H1 (cell line): ENCODE data around the gene ELANE. TPM values are rescaled to one million over a fixed set of nuclear protein-coding genes. Genes with fewer than 3 reads are reported as not detected.

ENCODE experiments used
- CTCF ChIA-PET: fragments of 300-600 bp; sonication (Branson Sonifier 250); formaldehyde crosslinking; loops from one replicate; lab custom pipeline; 2021; ENCODE audit not compliant: partially characterized antibody; lab: Charles Lee
- POLR2A ChIA-PET: fragments of 300-600 bp; sonication (Branson Sonifier 250); formaldehyde crosslinking; loops from one replicate; lab custom pipeline; 2021; ENCODE audit warnings: inconsistent platforms; ENCODE audit not compliant: partially characterized antibody; lab: Charles Lee
- DNase-seq, 2 experiments: peaks; one replicate each; pipeline versions ENCODE4 v3.0.0 to v3.0.0-alpha.2; 2010 to 2022; ENCODE audit warnings: low spot score in 2 of 2, low read depth in 1 of 2, mixed read lengths in 1 of 2
- FAIRE-seq: peaks from 2 replicates; lab custom pipeline; 2011; peaks lifted over from hg19 to GRCh38; lab: Jason Lieb, UNC
- H2AFZ ChIP-seq: 2 replicates; pipeline ENCODE4 v1.8.1; 2012; ENCODE audit warnings: low read length, inconsistent platforms
- H2AK5ac ChIP-seq: 2 replicates; pipeline ENCODE4 v1.6.1; 2013; ENCODE audit warnings: low read depth, low read length
- H2BK120ac ChIP-seq: replicated peaks from 2 replicates; pipeline ENCODE3; 2013; ENCODE audit warnings: low read depth, low read length, inconsistent platforms
- H2BK12ac ChIP-seq: 2 replicates; pipeline ENCODE4 v1.6.1; 2013; ENCODE audit warnings: low read depth, low read length
- H2BK15ac ChIP-seq: 2 replicates; pipeline ENCODE4 v1.6.1; 2013; ENCODE audit warnings: low read length
- H2BK20ac ChIP-seq: 2 replicates; pipeline ENCODE4 v1.6.1; 2013; ENCODE audit warnings: low read length
- H2BK5ac ChIP-seq: 2 replicates; pipeline ENCODE4 v1.6.1; 2013; ENCODE audit warnings: low read depth, low read length
- H3K14ac ChIP-seq: 2 replicates; pipeline ENCODE4 v1.6.1; 2013; ENCODE audit warnings: inconsistent platforms; ENCODE audit not compliant: insufficient read length
- H3K18ac ChIP-seq: 2 replicates; pipeline ENCODE4 v1.6.1; 2013; ENCODE audit warnings: low read length; ENCODE audit errors: extremely low read depth
- H3K23ac ChIP-seq: 2 replicates; pipeline ENCODE4 v1.6.1; 2013; ENCODE audit warnings: inconsistent platforms; ENCODE audit not compliant: insufficient read length
- H3K23me2 ChIP-seq: 2 replicates; pipeline ENCODE4 v1.6.1; 2013; ENCODE audit warnings: low read depth, low read length
- H3K27ac ChIP-seq: 2 replicates; pipeline ENCODE4 v1.6.1; 2011; ENCODE audit warnings: low read depth, low read length, inconsistent platforms
- H3K27me3 ChIP-seq, 4 experiments: replicated peaks in 1 of 4; 1 replicate in 1 of 4; 2 replicates in 3 of 4; pipeline versions ENCODE4 v1.6.1 to v1.8.1; 2011 to 2013; ENCODE audit warnings: low read length in 3 of 4, mild to moderate bottlenecking in 3 of 4, inconsistent platforms in 2 of 4, mixed read lengths in 2 of 4, moderate library complexity in 1 of 4; ENCODE audit not compliant: control insufficient read depth in 3 of 4, insufficient read depth in 3 of 4; ENCODE audit errors: extremely low read depth in 1 of 4
- H3K36me3 ChIP-seq, 4 experiments: 2 replicates each; pipeline versions ENCODE4 v1.6.1 to v1.8.1; 2011 to 2013; ENCODE audit warnings: mild to moderate bottlenecking in 4 of 4, low read length in 3 of 4, moderate library complexity in 2 of 4, control low read depth in 1 of 4, inconsistent platforms in 1 of 4; ENCODE audit not compliant: insufficient read depth in 4 of 4, control insufficient read depth in 2 of 4
- H3K4ac ChIP-seq: replicated peaks from 2 replicates; pipeline ENCODE3; 2013; ENCODE audit warnings: low read length, low read depth, mixed read lengths, inconsistent platforms; ENCODE audit not compliant: insufficient read length
- H3K4me1 ChIP-seq, 4 experiments: replicated peaks in 1 of 4; 1 replicate in 1 of 4; 2 replicates in 3 of 4; pipeline versions ENCODE4 v1.6.1 to v1.8.1; 2011 to 2013; ENCODE audit warnings: low read length in 3 of 4, inconsistent platforms in 2 of 4, mixed read lengths in 1 of 4; ENCODE audit not compliant: insufficient read depth in 4 of 4, control insufficient read depth in 3 of 4
- H3K4me2 ChIP-seq, 2 experiments: 2 replicates each; pipeline versions ENCODE4 v1.6.1 to v1.8.1; 2011 to 2013; ENCODE audit warnings: low read depth in 2 of 2, low read length in 2 of 2, control low read depth in 1 of 2, inconsistent platforms in 1 of 2, mild to moderate bottlenecking in 1 of 2; ENCODE audit not compliant: insufficient read depth in 1 of 2
- H3K4me3 ChIP-seq, 4 experiments: fragments of 200-600, 300-600 bp in 1 of 4; sonication (generic), shearing (Covaris generic), sonication (Bioruptor Twin) in 1 of 4; 2 replicates each; pipeline versions ENCODE4 v1.5.1 to v1.8.1; 2011 to 2016; ENCODE audit warnings: low read length in 4 of 4, low read depth in 3 of 4, control low read depth in 2 of 4, inconsistent platforms in 2 of 4, mild to moderate bottlenecking in 2 of 4, mixed read lengths in 1 of 4, moderate library complexity in 1 of 4; ENCODE audit not compliant: insufficient read depth in 2 of 4; ENCODE audit errors: extremely low read depth in 1 of 4
- H3K56ac ChIP-seq: replicated peaks from 2 replicates; pipeline ENCODE3; 2013; ENCODE audit warnings: low read depth, mild to moderate bottlenecking, mixed read lengths, low read length, inconsistent platforms; ENCODE audit not compliant: insufficient read length
- H3K79me1 ChIP-seq: 2 replicates; pipeline ENCODE4 v1.6.1; 2013; ENCODE audit warnings: low read depth, low read length, control low read depth
- H3K79me2 ChIP-seq, 2 experiments: 2 replicates each; pipeline versions ENCODE4 v1.6.1 to v1.8.1; 2012 to 2013; ENCODE audit warnings: low read length in 2 of 2, mild to moderate bottlenecking in 2 of 2, inconsistent platforms in 1 of 2; ENCODE audit not compliant: insufficient read depth in 2 of 2, control insufficient read depth in 1 of 2
- H3K9ac ChIP-seq, 4 experiments: replicated peaks in 1 of 4; 1 replicate in 1 of 4; 2 replicates in 3 of 4; pipeline versions ENCODE4 v1.6.1 to v1.8.1; 2011 to 2013; ENCODE audit warnings: low read depth in 3 of 4, low read length in 3 of 4, control low read depth in 2 of 4, mild to moderate bottlenecking in 2 of 4, moderate library complexity in 2 of 4, inconsistent platforms in 1 of 4; ENCODE audit errors: extremely low read depth in 1 of 4
- H3K9me3 ChIP-seq, 2 experiments: 2 replicates each; pipeline versions ENCODE4 v1.6.1 to v1.8.1; 2012 to 2013; ENCODE audit warnings: mild to moderate bottlenecking in 2 of 2, moderate library complexity in 2 of 2, control low read depth in 1 of 2, inconsistent platforms in 1 of 2, low read depth in 1 of 2, low read length in 1 of 2, mixed read lengths in 1 of 2; ENCODE audit not compliant: insufficient read depth in 2 of 2
- H4K20me1 ChIP-seq, 2 experiments: replicated peaks in 1 of 2; 2 replicates each; pipeline versions ENCODE3 to v1.8.1; 2011 to 2013; ENCODE audit warnings: inconsistent platforms in 2 of 2, low read length in 2 of 2, mild to moderate bottlenecking in 1 of 2; ENCODE audit not compliant: insufficient read depth in 2 of 2, control insufficient read depth in 1 of 2
- H4K5ac ChIP-seq: 2 replicates; pipeline ENCODE4 v1.6.1; 2013; ENCODE audit warnings: low read length, low read depth, mixed read lengths, inconsistent platforms; ENCODE audit not compliant: insufficient read length
- H4K8ac ChIP-seq: 2 replicates; pipeline ENCODE4 v1.8.0; 2013; ENCODE audit warnings: mild to moderate bottlenecking, moderate library complexity, low read length, inconsistent platforms; ENCODE audit not compliant: insufficient read depth; ENCODE audit errors: extremely low read depth
- H4K91ac ChIP-seq: replicated peaks from 2 replicates; pipeline ENCODE3; 2013; ENCODE audit warnings: low read length, mixed read lengths, inconsistent platforms; ENCODE audit not compliant: insufficient read length
- KDM4A ChIP-seq: IDR thresholded peaks from one replicate; pipeline ENCODE4 v1.7.1; 2012; ENCODE audit warnings: low read depth, mild to moderate bottlenecking, moderate library complexity, low read length, inconsistent platforms; ENCODE audit not compliant: severe bottlenecking
- WGBS, 2 experiments: shearing (Covaris generic) in 1 of 2; methylation state at CpG; one replicate each; pipeline versions ENCODE4 v1.1.6 to v1.1.7; 2013 to 2015; ENCODE audit warnings: low lambda C conversion rate in 2 of 2, mixed read lengths in 2 of 2, inconsistent platforms in 1 of 2, low coverage in 1 of 2, missing lambda C conversion rate in 1 of 2; ENCODE audit not compliant: insufficient replicate concordance in 2 of 2, insufficient coverage in 1 of 2, insufficient read length in 1 of 2; ENCODE audit errors: extremely low coverage in 1 of 2, missing lambda C conversion rate in 1 of 2; 5-methylcytosine and 5-hydroxymethylcytosine counted together
- polyA plus RNA-seq, 7 experiments: library from polyadenylated mRNA; depleted of rRNA in 3 of 7; stranded (reverse) in 5 of 7; unstranded in 2 of 7; fragments of >200 nt in 5 of 7; fragments of 200-250 nt in 2 of 7; gene quantifications; 1 replicate in 5 of 7; 2 replicates in 1 of 7; 4 replicates in 1 of 7; pipeline versions ENCODE4 v1.2.1 to v1.2.3, GENCODE V29; 2011 to 2013; ENCODE audit warnings: missing spikeins in 2 of 7, mixed read lengths in 2 of 7
- total RNA-seq: library from RNA; stranded (reverse); fragmentation: NEBNext Ultra II Directional; extraction: Animal tissue kit (Norgen Biotek cat#: 25700); gene quantifications from 2 replicates; pipeline ENCODE4 v1.2.1, GENCODE V29; 2021

Gene ELANE
- total and polyA plus RNA-seq, 2 of the 8 experiments (the other 6 are each of a cell fraction or from before 2014, with no cell fraction given), result not detected

DNA sequence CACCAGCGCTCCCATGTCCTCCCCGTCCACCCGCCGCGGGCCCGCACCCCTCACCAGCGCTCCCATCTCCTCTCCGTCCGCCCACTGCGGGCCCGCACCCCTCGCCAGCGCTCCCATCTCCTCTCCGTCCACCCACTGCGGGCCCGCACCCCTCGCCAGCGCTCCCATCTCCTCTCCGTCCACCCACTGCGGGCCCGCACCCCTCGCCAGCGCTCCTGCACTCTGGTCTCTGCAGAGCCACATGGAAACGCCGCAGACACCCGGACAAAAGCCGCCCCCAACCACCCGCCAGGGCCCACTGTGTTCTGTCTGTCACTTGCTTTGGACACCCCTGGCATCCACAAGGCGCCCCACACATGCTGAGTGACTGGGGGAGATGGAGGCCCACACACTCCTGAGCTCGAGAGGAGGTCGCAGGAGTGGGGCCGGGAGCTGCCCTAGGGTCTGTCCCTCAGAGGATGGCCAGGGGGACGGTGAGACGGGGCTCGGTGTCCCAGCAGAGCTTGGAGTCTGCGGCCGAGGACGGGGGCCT lies 14.7 kb downstream of the ELANE start:
- Histone ChIP-seq H3K14ac (no peak overlapping the region), H2BK5ac (no peak overlapping the region), H3K4me2 (peak overlapping the region in 1 of 2 experiments; percentile 35; a peak in 1 of 4 replicates), H4K20me1 (peaks cover 4 to 8% of the 10 kb centered on the region in 2 experiments), H2BK120ac (no peak overlapping the region), H4K8ac (no peak overlapping the region; the same call in 1 of the 2 replicates), H2BK12ac (no peak overlapping the region), H3K23ac (no peak overlapping the region), H2AK5ac (no peak overlapping the region), H3K9ac (no peak overlapping the region), H3K79me2 (no peaks in the 10 kb centered on the region), H3K56ac (no peak overlapping the region), H4K5ac (no peak overlapping the region), H2BK20ac (no peak overlapping the region), H3K4me1 (peaks cover 0 to 14% (median 4%) of the 10 kb centered on the region in 4 experiments; a peak in 6 of 7 replicates), H3K18ac (no peak overlapping the region; the same call in 1 of the 2 replicates), H4K91ac (no peak overlapping the region), H3K27me3 (peaks cover 0 to 5% (median 0%) of the 10 kb centered on the region in 4 experiments; a peak in 2 of 7 replicates), H3K27ac (no peak overlapping the region), H3K4me3 (no peak overlapping the region), H2AFZ (no peak overlapping the region), H3K36me3 (peaks cover 0 to 12% (median 0%) of the 10 kb centered on the region in 4 experiments; a peak in 2 of 8 replicates), H3K23me2 (peaks cover 5% of the 10 kb centered on the region; the same call in 1 of the 2 replicates), H2BK15ac (no peak overlapping the region), H3K79me1 (no peaks in the 10 kb centered on the region; the same call in 1 of the 2 replicates), H3K4ac (no peak overlapping the region), H3K9me3 (peaks cover 0 to under 1% of the 10 kb centered on the region in 2 experiments; a peak in 1 of 4 replicates)
- no peak for TF ChIP-seq KDM4A
- FAIRE-seq (no peak), DNase-seq (no peak)
- ChIA-PET CTCF (interaction anchor here (0.6 to 2.6 kb wide), 15 partner anchors 8 to 372 kb away, joined by 3 to 9 read pairs (median 4); partner anchors contain the start of gene MISP), POLR2A (interaction anchor here (0.7 to 1.3 kb wide), 3 partner anchors 32 to 66 kb away, joined by 3 to 5 read pairs (median 5); no protein-coding TSS in a partner anchor)
- 82% methylated on average over 32 of the region's 38 CpGs; no CpG with 5 or more reads in 1 of the 2 experiments for WGBS, 2 experiments
